Esophagus squamous epithelium (tissue), 4 donors: ENCODE results near the gene UVRAG.

Experiments
- POLR2A ChIP-seq, 4 donors: fragments of 450-650 bp; IDR thresholded peaks; one replicate each; pipeline ENCODE4 v1.6.1; 2017; ENCODE audit warnings: antibody characterized with exemption in 4 of 4, mild to moderate bottlenecking in 4 of 4, moderate library complexity in 3 of 4
- TF ChIP-seq, protein P1 (sequence below), 6 experiments: fragments of 450-650 bp in 4 of 6; fragments of 200-600 bp in 2 of 6; sonication (generic) in 2 of 6; IDR thresholded peaks; one replicate each; pipeline ENCODE4 v1.5.1; 2016 to 2019; ENCODE audit warnings: antibody characterized with exemption in 6 of 6, mild to moderate bottlenecking in 4 of 6, moderate library complexity in 4 of 6

- TF ChIP-seq POLR2A (IDR thresholded peaks at IDR 0.05) = no peak
- TF ChIP-seq, protein P1, sequence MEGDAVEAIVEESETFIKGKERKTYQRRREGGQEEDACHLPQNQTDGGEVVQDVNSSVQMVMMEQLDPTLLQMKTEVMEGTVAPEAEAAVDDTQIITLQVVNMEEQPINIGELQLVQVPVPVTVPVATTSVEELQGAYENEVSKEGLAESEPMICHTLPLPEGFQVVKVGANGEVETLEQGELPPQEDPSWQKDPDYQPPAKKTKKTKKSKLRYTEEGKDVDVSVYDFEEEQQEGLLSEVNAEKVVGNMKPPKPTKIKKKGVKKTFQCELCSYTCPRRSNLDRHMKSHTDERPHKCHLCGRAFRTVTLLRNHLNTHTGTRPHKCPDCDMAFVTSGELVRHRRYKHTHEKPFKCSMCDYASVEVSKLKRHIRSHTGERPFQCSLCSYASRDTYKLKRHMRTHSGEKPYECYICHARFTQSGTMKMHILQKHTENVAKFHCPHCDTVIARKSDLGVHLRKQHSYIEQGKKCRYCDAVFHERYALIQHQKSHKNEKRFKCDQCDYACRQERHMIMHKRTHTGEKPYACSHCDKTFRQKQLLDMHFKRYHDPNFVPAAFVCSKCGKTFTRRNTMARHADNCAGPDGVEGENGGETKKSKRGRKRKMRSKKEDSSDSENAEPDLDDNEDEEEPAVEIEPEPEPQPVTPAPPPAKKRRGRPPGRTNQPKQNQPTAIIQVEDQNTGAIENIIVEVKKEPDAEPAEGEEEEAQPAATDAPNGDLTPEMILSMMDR (IDR thresholded peaks at IDR 0.05) = no peak
Observed at GRCh38 chr11:76185511-76185910, 370.5 kb downstream of the UVRAG start.
